ENCODE results near the gene ARFGAP1. TPM values are rescaled to one million over a fixed set of nuclear protein-coding genes. Genes with fewer than 3 reads are reported as not detected.
"Not testable (repeated sequence)": the region's sequence is repeated elsewhere in the genome, so short reads cannot be mapped to it uniquely, and the experiment has no call there.

ARFGAP1 gene
- total RNA-seq, 1 donor from 2014 or later = 81.6 TPM

GRCh38 chr20:63323357-63323981, 50.9 kb downstream of the ARFGAP1 start:
- intact Hi-C loops (cut with DNase I) = no loop called here
- DNase-seq (ENCODE audit: low spot score) (no peak), ATAC-seq (no peak)

GRCh38 chr20:63325021-63325471, 52.4 kb downstream of the ARFGAP1 start:
- ATAC-seq (no peak), DNase-seq (ENCODE audit: low spot score) (no peak)
- intact Hi-C loops (cut with DNase I) = no loop called here

- no peak for ATAC-seq
- intact Hi-C loops (cut with DNase I) = no loop called here
- DNase-seq (ENCODE audit: low spot score) = no peak
Observed at GRCh38 chr20:63325554-63326313, 53.1 kb downstream of the ARFGAP1 start.

- no peak for ATAC-seq
- intact Hi-C loops (cut with DNase I) = no loop called here
- DNase-seq (ENCODE audit: low spot score) = no peak
Observed at GRCh38 chr20:63326314-63327230, 54.0 kb downstream of the ARFGAP1 start.

GRCh38 chr20:63327231-63327745, 54.7 kb downstream of the ARFGAP1 start:
- intact Hi-C loops (cut with DNase I) = no loop called here
- ATAC-seq = no peak
- no peak for DNase-seq (ENCODE audit: low spot score)

- DNase-seq (ENCODE audit: low spot score) = no peak
- ATAC-seq = no peak
- intact Hi-C loops (cut with DNase I) = no loop called here
Observed at GRCh38 chr20:63328026-63328700, 55.5 kb downstream of the ARFGAP1 start.

- intact Hi-C loops (cut with DNase I) = no loop called here
- no peak for ATAC-seq
- no peak for DNase-seq (ENCODE audit: low spot score)
Observed at GRCh38 chr20:63328718-63329275, 56.2 kb downstream of the ARFGAP1 start.

GRCh38 chr20:63329331-63330083, 56.9 kb downstream of the ARFGAP1 start:
- ATAC-seq = no peak
- intact Hi-C loops (cut with DNase I) = no loop called here
- DNase-seq (ENCODE audit: low spot score) = no peak

- DNase-seq (ENCODE audit: low spot score) = no peak
- ATAC-seq = no peak
- intact Hi-C loops (cut with DNase I) = no loop called here
Observed at GRCh38 chr20:63330084-63330760, 57.6 kb downstream of the ARFGAP1 start.

GRCh38 chr20:63330940-63331339, 58.3 kb downstream of the ARFGAP1 start:
- DNase-seq (ENCODE audit: low spot score) (no peak), ATAC-seq (no peak)
- intact Hi-C loops (cut with DNase I) = no loop called here

- DNase-seq (ENCODE audit: low spot score) = no peak
- intact Hi-C loops (cut with DNase I) = no loop called here
- ATAC-seq = no peak
Observed at GRCh38 chr20:63331741-63332400, 59.3 kb downstream of the ARFGAP1 start.

- intact Hi-C loops (cut with DNase I) = no loop called here
- no peak for DNase-seq (ENCODE audit: low spot score)
- ATAC-seq = no peak
Observed at GRCh38 chr20:63332488-63333240, 60.1 kb downstream of the ARFGAP1 start.

GRCh38 chr20:63333241-63333836, 60.7 kb downstream of the ARFGAP1 start:
- ATAC-seq = no peak

GRCh38 chr20:63334356-63334755, 61.7 kb downstream of the ARFGAP1 start:
- ATAC-seq = no peak
- DNase-seq (ENCODE audit: low spot score) = no peak
- intact Hi-C loops (cut with DNase I) = no loop called here

More at GRCh38 chr20:63333241-63333836, 60.7 kb downstream of the ARFGAP1 start:
- intact Hi-C loops (cut with DNase I) = no loop called here
- DNase-seq (ENCODE audit: low spot score) = no peak

GRCh38 chr20:63335060-63335459, 62.4 kb downstream of the ARFGAP1 start:
- DNase-seq (ENCODE audit: low spot score); intact Hi-C loops (cut with DNase I); ATAC-seq: not testable (repeated sequence)

- DNase-seq (ENCODE audit: low spot score) (no peak), ATAC-seq (no peak)
- intact Hi-C loops (cut with DNase I) = no loop called here
Observed at GRCh38 chr20:63335711-63336110, 63.1 kb downstream of the ARFGAP1 start.

All from sciatic nerve (tissue), 2 donors.